ENCODE results near the gene MTA3. TPM values are rescaled to one million over a fixed set of nuclear protein-coding genes. Genes with fewer than 3 reads are reported as not detected.
"Not testable (repeated sequence)": the region's sequence is repeated elsewhere in the genome, so short reads cannot be mapped to it uniquely, and the experiment has no call there.

The MTA3 gene
- total RNA-seq, 1 donor from 2014 or later = 34.3 TPM

DNA sequence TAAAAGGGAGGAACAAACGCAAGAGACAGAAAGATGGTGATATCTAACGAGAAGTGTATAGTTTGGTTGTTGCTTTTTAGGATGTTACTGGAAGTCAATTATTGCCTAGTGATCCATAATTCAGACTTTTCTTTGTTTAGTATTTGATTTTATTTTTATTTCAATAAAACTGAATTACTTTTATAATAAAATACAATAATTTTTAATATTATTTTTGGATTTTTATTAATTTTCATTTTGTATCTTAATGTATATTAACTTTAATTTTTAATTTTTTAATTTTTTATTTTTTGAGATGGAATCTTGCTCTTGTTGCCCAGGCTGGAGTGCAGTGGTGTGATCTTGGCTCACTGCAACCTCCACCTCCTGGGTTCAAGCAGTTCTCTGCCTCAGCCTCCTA, 55.6 kb downstream of the MTA3 start:
- TF ChIP-seq, protein P1, sequence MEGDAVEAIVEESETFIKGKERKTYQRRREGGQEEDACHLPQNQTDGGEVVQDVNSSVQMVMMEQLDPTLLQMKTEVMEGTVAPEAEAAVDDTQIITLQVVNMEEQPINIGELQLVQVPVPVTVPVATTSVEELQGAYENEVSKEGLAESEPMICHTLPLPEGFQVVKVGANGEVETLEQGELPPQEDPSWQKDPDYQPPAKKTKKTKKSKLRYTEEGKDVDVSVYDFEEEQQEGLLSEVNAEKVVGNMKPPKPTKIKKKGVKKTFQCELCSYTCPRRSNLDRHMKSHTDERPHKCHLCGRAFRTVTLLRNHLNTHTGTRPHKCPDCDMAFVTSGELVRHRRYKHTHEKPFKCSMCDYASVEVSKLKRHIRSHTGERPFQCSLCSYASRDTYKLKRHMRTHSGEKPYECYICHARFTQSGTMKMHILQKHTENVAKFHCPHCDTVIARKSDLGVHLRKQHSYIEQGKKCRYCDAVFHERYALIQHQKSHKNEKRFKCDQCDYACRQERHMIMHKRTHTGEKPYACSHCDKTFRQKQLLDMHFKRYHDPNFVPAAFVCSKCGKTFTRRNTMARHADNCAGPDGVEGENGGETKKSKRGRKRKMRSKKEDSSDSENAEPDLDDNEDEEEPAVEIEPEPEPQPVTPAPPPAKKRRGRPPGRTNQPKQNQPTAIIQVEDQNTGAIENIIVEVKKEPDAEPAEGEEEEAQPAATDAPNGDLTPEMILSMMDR (IDR thresholded peaks at IDR 0.05) = no peak
- Histone ChIP-seq H3K4me1 (no peaks in the 10 kb centered on the region), H3K27me3 (no peaks in the 10 kb centered on the region), H3K36me3 (no peaks in the 10 kb centered on the region), H3K9me3 (no peaks in the 10 kb centered on the region), H3K4me3 (no peak overlapping the region), H3K27ac (no peak overlapping the region)
- ATAC-seq (no peak), DNase-seq (no peak)
- intact Hi-C loops (cut with DNase I) = no loop called here

DNA sequence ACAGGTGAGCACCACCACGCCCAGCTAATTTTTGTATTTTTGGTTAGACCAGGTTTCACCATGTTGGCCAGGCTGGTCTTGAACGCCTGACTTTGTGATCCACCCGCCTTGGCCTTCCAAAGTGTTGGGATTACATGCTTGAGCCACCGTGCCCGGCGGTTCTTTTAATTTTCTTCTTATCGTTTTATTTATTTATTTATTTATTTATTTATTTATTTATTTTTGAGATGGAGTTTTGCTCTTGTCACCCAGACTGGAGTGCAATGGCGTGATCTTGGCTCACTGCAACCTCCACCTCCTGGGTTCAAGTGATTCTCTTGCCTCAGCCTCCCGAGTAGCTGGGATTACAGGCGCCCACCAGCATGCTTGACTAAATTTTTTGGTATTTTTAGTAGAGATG, 59.6 kb downstream of the MTA3 start:
- intact Hi-C loops (cut with DNase I); H3K4me3 ChIP-seq; ATAC-seq; H3K27me3 ChIP-seq; H3K4me1 ChIP-seq; H3K9me3 ChIP-seq; H3K36me3 ChIP-seq; H3K27ac ChIP-seq; DNase-seq: not testable (repeated sequence)

DNA sequence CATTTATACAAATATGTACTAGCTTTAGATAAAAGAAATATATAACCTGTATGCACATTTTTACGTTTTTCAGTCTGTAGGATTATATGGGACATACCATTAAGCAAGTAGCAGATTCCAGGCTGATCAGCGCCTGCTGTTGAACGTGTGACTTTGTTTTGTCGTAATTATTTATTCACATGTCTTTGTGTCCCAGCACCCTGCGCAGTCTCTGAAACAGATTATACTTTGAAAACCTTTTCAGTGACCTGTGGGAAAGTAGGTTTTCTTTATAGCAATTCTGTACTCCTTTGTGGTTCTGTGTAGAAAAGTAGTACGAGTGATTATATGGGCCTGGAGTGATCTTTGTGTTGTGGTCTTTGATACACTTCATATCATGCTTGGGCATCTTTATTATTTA, 68.5 kb downstream of the MTA3 start:
- H3K27ac ChIP-seq = no peak overlapping the region
- intact Hi-C loops (cut with DNase I) = no loop called here
- no peak overlapping the region for H3K4me3 ChIP-seq
- no peaks in the 10 kb centered on the region for H3K36me3 ChIP-seq
- H3K27me3 ChIP-seq = no peaks in the 10 kb centered on the region
- ATAC-seq (no peak), DNase-seq (no peak)
- TF ChIP-seq, protein P1 (IDR thresholded peaks at IDR 0.05) = no peak
- no peaks in the 10 kb centered on the region for H3K4me1 ChIP-seq
- no peaks in the 10 kb centered on the region for H3K9me3 ChIP-seq

DNA sequence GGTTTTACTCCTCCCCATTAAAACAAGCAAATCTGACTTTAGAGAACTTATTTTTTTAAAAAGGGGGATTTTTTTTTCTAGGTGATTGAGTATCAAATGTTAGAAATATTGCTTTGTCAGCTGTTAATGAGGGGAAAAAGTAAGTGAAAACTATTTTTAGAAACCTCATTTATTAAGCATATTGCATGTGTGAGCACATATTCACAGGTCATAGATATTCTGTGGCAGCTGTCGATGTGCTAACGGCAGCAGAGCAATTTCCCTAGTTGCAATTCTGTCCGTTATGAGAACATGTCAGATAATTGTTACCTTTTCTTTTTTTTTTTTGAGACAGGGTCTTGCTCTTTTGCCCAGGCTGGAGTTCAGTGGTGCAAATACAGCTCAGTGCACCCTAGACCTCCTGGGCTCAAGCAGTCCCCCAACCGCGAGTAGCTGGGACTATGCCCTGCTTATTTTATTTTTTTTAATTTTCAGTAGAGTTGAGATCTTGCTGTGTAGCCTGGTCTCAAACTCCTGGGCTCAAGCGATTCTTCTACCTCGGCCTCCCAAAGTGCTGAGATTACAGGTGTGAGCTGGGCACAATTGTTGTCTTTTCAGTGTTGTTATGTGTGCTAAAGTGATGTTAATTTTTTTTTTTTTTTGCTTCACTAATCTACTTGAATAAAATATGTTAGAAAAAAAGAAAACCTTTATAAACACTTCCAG, 69.8 kb downstream of the MTA3 start:
- no peak for ATAC-seq
- TF ChIP-seq, protein P1 (IDR thresholded peaks at IDR 0.05) = no peak
- no peak for DNase-seq
- H3K27ac ChIP-seq = no peak overlapping the region
- intact Hi-C loops (cut with DNase I) = no loop called here
- H3K36me3 ChIP-seq = no peaks in the 10 kb centered on the region
- H3K4me1 ChIP-seq = no peaks in the 10 kb centered on the region
- H3K9me3 ChIP-seq = no peaks in the 10 kb centered on the region
- no peak overlapping the region for H3K4me3 ChIP-seq
- no peaks in the 10 kb centered on the region for H3K27me3 ChIP-seq

DNA sequence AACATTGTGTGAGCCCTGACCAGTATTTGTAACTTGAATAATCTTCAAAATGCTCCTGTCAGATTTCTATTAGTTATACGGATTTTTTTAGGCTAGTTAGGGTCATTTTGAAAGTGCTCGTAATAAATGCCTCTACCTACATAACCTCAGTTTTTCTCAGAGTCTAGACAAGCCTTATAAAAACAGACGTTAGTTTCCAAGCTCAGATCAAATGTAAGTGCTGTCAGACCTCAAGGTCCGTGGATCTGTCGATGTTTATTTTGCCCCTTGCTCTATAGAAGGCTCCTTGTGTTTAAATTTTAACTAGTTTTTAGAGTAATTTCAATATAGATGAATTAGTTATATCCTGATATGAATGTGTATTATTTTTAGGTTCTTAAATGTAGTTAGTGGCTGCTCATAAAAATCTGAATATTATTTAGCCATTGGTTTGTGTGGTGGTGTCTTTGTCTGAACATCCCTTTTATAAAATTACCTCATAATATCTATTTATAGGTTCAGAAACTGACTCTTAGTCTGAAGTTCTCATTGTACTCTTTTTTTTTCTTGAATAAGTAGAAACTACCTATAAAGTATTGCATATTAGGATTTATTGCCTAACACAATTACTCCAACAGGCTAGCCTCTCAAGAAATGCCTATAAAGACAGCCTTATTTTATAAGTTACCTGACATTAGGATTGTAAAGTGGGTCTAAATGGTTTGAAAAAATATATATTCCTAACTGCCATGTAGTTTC, 71.1 kb downstream of the MTA3 start:
- ATAC-seq (no peak), DNase-seq (no peak)
- Histone ChIP-seq H3K4me3 (no peak overlapping the region), H3K9me3 (no peaks in the 10 kb centered on the region), H3K27me3 (no peaks in the 10 kb centered on the region), H3K27ac (no peak overlapping the region), H3K4me1 (no peaks in the 10 kb centered on the region), H3K36me3 (no peaks in the 10 kb centered on the region)
- TF ChIP-seq, protein P1 (IDR thresholded peaks at IDR 0.05) = no peak
- intact Hi-C loops (cut with DNase I) = no loop called here

DNA sequence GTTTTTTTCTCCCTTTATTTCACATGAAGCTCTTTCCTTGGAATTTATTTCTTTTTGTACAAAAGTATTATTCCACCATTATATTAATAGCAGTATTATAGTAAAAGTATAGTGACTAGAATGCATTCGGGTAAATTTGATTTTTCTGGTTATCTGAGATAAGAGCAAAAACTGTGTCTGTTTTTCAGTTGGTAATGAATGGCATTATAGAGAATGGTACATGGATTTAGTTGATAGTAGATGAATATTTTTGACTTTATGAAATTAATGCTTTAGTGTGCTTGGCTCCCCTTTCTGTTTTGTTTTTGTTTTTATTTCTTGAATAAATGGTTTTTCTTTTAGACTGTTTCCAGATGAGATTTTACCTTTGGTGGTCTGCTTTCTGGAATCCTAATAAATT, 71.8 kb downstream of the MTA3 start:
- no peak overlapping the region for H3K27ac ChIP-seq
- intact Hi-C loops (cut with DNase I) = no loop called here
- no peaks in the 10 kb centered on the region for H3K4me1 ChIP-seq
- no peaks in the 10 kb centered on the region for H3K9me3 ChIP-seq
- H3K27me3 ChIP-seq = no peaks in the 10 kb centered on the region
- H3K4me3 ChIP-seq = no peak overlapping the region
- no peak for DNase-seq
- ATAC-seq = no peak
- TF ChIP-seq, protein P1 (IDR thresholded peaks at IDR 0.05) = no peak
- H3K36me3 ChIP-seq = no peaks in the 10 kb centered on the region

DNA sequence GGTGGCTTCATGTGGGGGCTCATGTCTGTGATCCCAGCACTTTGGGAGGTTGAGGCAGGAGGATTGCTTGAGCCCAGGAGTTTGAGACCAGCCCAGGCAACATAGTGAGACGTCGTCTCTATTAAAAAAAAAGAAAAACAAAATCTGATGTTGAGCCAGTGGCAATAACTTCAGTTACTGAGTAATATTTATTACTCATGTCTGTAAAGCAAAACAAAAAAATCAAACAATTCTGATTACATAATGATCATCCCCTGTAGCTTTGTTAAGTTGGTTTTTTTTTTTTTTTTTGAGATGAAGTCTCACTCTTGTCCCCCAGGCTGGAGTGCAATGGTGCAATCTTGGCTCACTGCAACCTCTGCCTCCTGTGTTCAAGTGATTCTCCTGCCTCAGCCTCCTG, 73.9 kb downstream of the MTA3 start:
- H3K4me3 ChIP-seq; H3K4me1 ChIP-seq; H3K36me3 ChIP-seq; H3K27me3 ChIP-seq; ATAC-seq; intact Hi-C loops (cut with DNase I); H3K27ac ChIP-seq; DNase-seq; H3K9me3 ChIP-seq: not testable (repeated sequence)

All from upper lobe of right lung (tissue), 1 donor.